ENCODE data around the gene CELSR1. TPM values are rescaled to one million over a fixed set of nuclear protein-coding genes. Genes with fewer than 3 reads are reported as not detected.
A peak's percentile ranks its signal among the peaks of the same experiment; 100 is the strongest.

The CELSR1 gene
- total and polyA plus RNA-seq, 3 experiments from 2014 or later: 0.15 to 0.33 (median 0.30) TPM

- H3K4me1 ChIP-seq (ENCODE audit: insufficient read depth, low read length): peaks cover 46% of the 10 kb centered on the region
- Mint-ChIP-seq H3K4me1 (peaks cover 47 to 55% (median 47%) of the 10 kb centered on the region in 3 donors), H3K4me3 (peak overlapping the region in 6 of 7 donors; percentile 74 to 92 (median 80))
These were observed 167.5 kb downstream of the CELSR1 start for GRCh38 chr22:46369716-46370583.

GRCh38 chr22:46368871-46369715 lies 168.3 kb downstream of the CELSR1 start:
- H3K36me3 ChIP-seq (ENCODE audit: insufficient read depth, low read length): no peaks in the 10 kb centered on the region
- DNase-seq: no peak
- H3K27me3 ChIP-seq (ENCODE audit: insufficient read depth, low read length, poor library complexity, severe bottlenecking): no peaks in the 10 kb centered on the region
- Mint-ChIP-seq H3K4me3 (no peak overlapping the region), H3K27ac (no peak overlapping the region), H3K27me3 (peaks cover 0 to 7% of the 10 kb centered on the region in 2 donors), H3K36me3 (no peaks in the 10 kb centered on the region), H3K4me1 (peaks cover 42 to 50% (median 43%) of the 10 kb centered on the region in 3 donors), H3K9me3 (peaks cover 0 to 2% (median under 1%) of the 10 kb centered on the region in 5 donors)
- no peak overlapping the region for H3K4me3 ChIP-seq (ENCODE audit: low read length)
- CTCF ChIA-PET: interaction anchor here (1.6 to 3.1 kb wide), 4 partner anchors 12 to 173 kb away, joined by 3 to 46 read pairs (median 14); no protein-coding TSS in a partner anchor
- H3K4me1 ChIP-seq (ENCODE audit: insufficient read depth, low read length): peaks cover 41% of the 10 kb centered on the region
- POLR2A ChIA-PET: no interaction called here
- no peak overlapping the region for H3K27ac ChIP-seq (ENCODE audit: low read depth, low read length)
- H3K9me3 ChIP-seq (ENCODE audit: low read length): no peaks in the 10 kb centered on the region

More at GRCh38 chr22:46369716-46370583, 167.5 kb downstream of the CELSR1 start:
- H3K36me3 Mint-ChIP-seq: no peaks in the 10 kb centered on the region
- H3K9me3 Mint-ChIP-seq: peaks cover 0 to 6% (median 5%) of the 10 kb centered on the region in 5 donors
- peaks cover 0 to 7% of the 10 kb centered on the region in 2 donors for H3K27me3 Mint-ChIP-seq
- Histone ChIP-seq H3K4me3 (ENCODE audit: low read length) (no peak overlapping the region), H3K36me3 (ENCODE audit: insufficient read depth, low read length) (no peaks in the 10 kb centered on the region), H3K27ac (ENCODE audit: low read depth, low read length) (peak overlapping the region; percentile 38), H3K9me3 (ENCODE audit: low read length) (no peaks in the 10 kb centered on the region), H3K27me3 (ENCODE audit: insufficient read depth, low read length, poor library complexity, severe bottlenecking) (no peaks in the 10 kb centered on the region)
- ChIA-PET CTCF (interaction anchor here (1.6 kb wide), 1 partner anchor 75 kb away, joined by 3 read pairs; no protein-coding TSS in a partner anchor), POLR2A (no interaction called here)
- DNase-seq: no peak
- peak overlapping the region; percentile 88 to 99 (median 96) for H3K27ac Mint-ChIP-seq

GRCh38 chr22:46368422-46368821 lies 169.0 kb downstream of the CELSR1 start:
- H3K4me1 Mint-ChIP-seq: peaks cover 37 to 45% (median 37%) of the 10 kb centered on the region in 3 donors
- H3K9me3 ChIP-seq (ENCODE audit: low read length): no peaks in the 10 kb centered on the region
- no peak overlapping the region for H3K4me3 Mint-ChIP-seq
- H3K36me3 Mint-ChIP-seq: no peaks in the 10 kb centered on the region
- peaks cover 34% of the 10 kb centered on the region for H3K4me1 ChIP-seq (ENCODE audit: insufficient read depth, low read length)
- H3K36me3 ChIP-seq (ENCODE audit: insufficient read depth, low read length): no peaks in the 10 kb centered on the region
- peaks cover 0 to 7% of the 10 kb centered on the region in 2 donors for H3K27me3 Mint-ChIP-seq
- DNase-seq: no peak
- ChIA-PET POLR2A (no interaction called here), CTCF (interaction anchor here (0.7 to 3.1 kb wide), 18 partner anchors 9 to 195 kb away, joined by 3 to 46 read pairs (median 4); no protein-coding TSS in a partner anchor)
- no peaks in the 10 kb centered on the region for H3K9me3 Mint-ChIP-seq
- no peak overlapping the region for H3K27ac ChIP-seq (ENCODE audit: low read depth, low read length)
- no peaks in the 10 kb centered on the region for H3K27me3 ChIP-seq (ENCODE audit: insufficient read depth, low read length, poor library complexity, severe bottlenecking)
- H3K4me3 ChIP-seq (ENCODE audit: low read length): no peak overlapping the region
- H3K27ac Mint-ChIP-seq: no peak overlapping the region

GRCh38 chr22:46367707-46368191 lies 169.7 kb downstream of the CELSR1 start:
- H3K27me3 ChIP-seq (ENCODE audit: insufficient read depth, low read length, poor library complexity, severe bottlenecking): no peaks in the 10 kb centered on the region
- no peaks in the 10 kb centered on the region for H3K9me3 Mint-ChIP-seq
- no peaks in the 10 kb centered on the region for H3K36me3 Mint-ChIP-seq
- H3K27me3 Mint-ChIP-seq: peaks cover 0 to 10% of the 10 kb centered on the region in 2 donors
- peak; percentile 58 to 78 (median 67) for DNase-seq
- H3K4me1 ChIP-seq (ENCODE audit: insufficient read depth, low read length): peaks cover 30% of the 10 kb centered on the region
- peak overlapping the region in 5 of 7 donors; percentile 11 to 83 (median 67) for H3K4me3 Mint-ChIP-seq
- ChIA-PET CTCF (interaction anchor here (0.7 to 3.1 kb wide), 23 partner anchors 9 to 196 kb away, joined by 3 to 46 read pairs (median 4); no protein-coding TSS in a partner anchor), POLR2A (no interaction called here)
- H3K9me3 ChIP-seq (ENCODE audit: low read length): no peaks in the 10 kb centered on the region
- H3K27ac ChIP-seq (ENCODE audit: low read depth, low read length): no peak overlapping the region
- no peak overlapping the region for H3K4me3 ChIP-seq (ENCODE audit: low read length)
- no peaks in the 10 kb centered on the region for H3K36me3 ChIP-seq (ENCODE audit: insufficient read depth, low read length)
- H3K4me1 Mint-ChIP-seq: peaks cover 32 to 40% (median 33%) of the 10 kb centered on the region in 3 donors
- peak overlapping the region in 4 of 8 donors; percentile 53 to 90 (median 82) for H3K27ac Mint-ChIP-seq

GRCh38 chr22:46366801-46367706 lies 170.4 kb downstream of the CELSR1 start:
- H3K27ac Mint-ChIP-seq: peak overlapping the region in 3 of 8 donors; percentile 53 to 90 (median 81)
- Histone ChIP-seq H3K4me1 (ENCODE audit: insufficient read depth, low read length) (peaks cover 26% of the 10 kb centered on the region), H3K4me3 (ENCODE audit: low read length) (no peak overlapping the region), H3K36me3 (ENCODE audit: insufficient read depth, low read length) (no peaks in the 10 kb centered on the region), H3K27ac (ENCODE audit: low read depth, low read length) (no peak overlapping the region), H3K9me3 (ENCODE audit: low read length) (no peaks in the 10 kb centered on the region), H3K27me3 (ENCODE audit: insufficient read depth, low read length, poor library complexity, severe bottlenecking) (no peaks in the 10 kb centered on the region)
- POLR2A ChIA-PET: no interaction called here
- H3K4me3 Mint-ChIP-seq: peak overlapping the region in 6 of 7 donors; percentile 11 to 83 (median 60)
- peaks cover 28 to 37% (median 32%) of the 10 kb centered on the region in 3 donors for H3K4me1 Mint-ChIP-seq
- CTCF ChIA-PET: interaction anchor here (0.9 to 3.1 kb wide), 20 partner anchors 10 to 181 kb away, joined by 3 to 46 read pairs (median 5); no protein-coding TSS in a partner anchor
- DNase-seq: peak in 1 of 5 donors; percentile 52
- no peaks in the 10 kb centered on the region for H3K36me3 Mint-ChIP-seq
- H3K27me3 Mint-ChIP-seq: peaks cover 0 to 10% of the 10 kb centered on the region in 2 donors
- H3K9me3 Mint-ChIP-seq: no peaks in the 10 kb centered on the region

- H3K9me3 Mint-ChIP-seq: no peaks in the 10 kb centered on the region
- H3K4me1 ChIP-seq (ENCODE audit: insufficient read depth, low read length): peaks cover 19% of the 10 kb centered on the region
- peaks cover 0 to 10% of the 10 kb centered on the region in 2 donors for H3K27me3 Mint-ChIP-seq
- ChIA-PET POLR2A (no interaction called here), CTCF (interaction anchor here (2.7 to 3.1 kb wide), 2 partner anchors 9 to 176 kb away, joined by 18 to 46 read pairs; no protein-coding TSS in a partner anchor)
- peak overlapping the region in 3 of 7 donors; percentile 67 to 83 (median 81) for H3K4me3 Mint-ChIP-seq
- H3K27me3 ChIP-seq (ENCODE audit: insufficient read depth, low read length, poor library complexity, severe bottlenecking): no peaks in the 10 kb centered on the region
- DNase-seq: no peak
- H3K4me1 Mint-ChIP-seq: peaks cover 21 to 30% (median 24%) of the 10 kb centered on the region in 3 donors
- no peaks in the 10 kb centered on the region for H3K9me3 ChIP-seq (ENCODE audit: low read length)
- no peak overlapping the region for H3K4me3 ChIP-seq (ENCODE audit: low read length)
- no peak overlapping the region for H3K27ac Mint-ChIP-seq
- H3K36me3 ChIP-seq (ENCODE audit: insufficient read depth, low read length): no peaks in the 10 kb centered on the region
- no peaks in the 10 kb centered on the region for H3K36me3 Mint-ChIP-seq
- no peak overlapping the region for H3K27ac ChIP-seq (ENCODE audit: low read depth, low read length)
These were observed 171.1 kb downstream of the CELSR1 start for GRCh38 chr22:46366327-46366731.

GRCh38 chr22:46365166-46365624 lies 172.2 kb downstream of the CELSR1 start:
- Histone ChIP-seq H3K9me3 (ENCODE audit: low read length) (no peaks in the 10 kb centered on the region), H3K27me3 (ENCODE audit: insufficient read depth, low read length, poor library complexity, severe bottlenecking) (no peaks in the 10 kb centered on the region), H3K36me3 (ENCODE audit: insufficient read depth, low read length) (no peaks in the 10 kb centered on the region), H3K27ac (ENCODE audit: low read depth, low read length) (no peak overlapping the region), H3K4me3 (ENCODE audit: low read length) (no peak overlapping the region), H3K4me1 (ENCODE audit: insufficient read depth, low read length) (peaks cover 7% of the 10 kb centered on the region)
- ChIA-PET POLR2A (no interaction called here), CTCF (no interaction called here)
- Mint-ChIP-seq H3K9me3 (no peaks in the 10 kb centered on the region), H3K27me3 (peaks cover 0 to 7% of the 10 kb centered on the region in 2 donors), H3K4me1 (peaks cover 10 to 19% (median 13%) of the 10 kb centered on the region in 3 donors), H3K36me3 (no peaks in the 10 kb centered on the region), H3K27ac (peak overlapping the region in 1 of 8 donors; percentile 19), H3K4me3 (no peak overlapping the region)
- DNase-seq: no peak
